Activated naive CD8-positive, alpha-beta T cell treated with anti-CD3 and anti-CD28 coated beads for 36 hours (primary cell): ENCODE results near the gene TEK. TPM values are rescaled to one million over a fixed set of nuclear protein-coding genes. Genes with fewer than 3 reads are reported as not detected.

Experiments
- DNase-seq: peaks from one replicate; pipeline ENCODE4 v3.0.0; 2021
- H3K27ac Mint-ChIP-seq: one replicate; pipeline ENCODE4 v1.8.0; 2022; ENCODE audit warnings: mild to moderate bottlenecking, moderate library complexity, mixed read lengths
- H3K27me3 Mint-ChIP-seq: one replicate; pipeline ENCODE4 v1.8.0; 2022; ENCODE audit warnings: mild to moderate bottlenecking, mixed read lengths
- H3K36me3 Mint-ChIP-seq: one replicate; pipeline ENCODE4 v1.8.0; 2021; ENCODE audit warnings: mild to moderate bottlenecking, mixed read lengths
- H3K4me1 Mint-ChIP-seq: one replicate; pipeline ENCODE4 v1.8.0; 2021; ENCODE audit warnings: mixed read lengths
- H3K4me3 Mint-ChIP-seq: one replicate; pipeline ENCODE4 v1.8.0; 2022; ENCODE audit warnings: mild to moderate bottlenecking, moderate library complexity, mixed read lengths
- H3K9me3 Mint-ChIP-seq: one replicate; pipeline ENCODE4 v1.8.0; 2022; ENCODE audit warnings: mixed read lengths
- total RNA-seq, 2 experiments: library from RNA; stranded (reverse); gene quantifications; one replicate each; pipeline ENCODE4 v1.2.3, GENCODE V29; 2021

TEK gene
- total RNA-seq, 2 experiments from 2014 or later, result not detected

DNA sequence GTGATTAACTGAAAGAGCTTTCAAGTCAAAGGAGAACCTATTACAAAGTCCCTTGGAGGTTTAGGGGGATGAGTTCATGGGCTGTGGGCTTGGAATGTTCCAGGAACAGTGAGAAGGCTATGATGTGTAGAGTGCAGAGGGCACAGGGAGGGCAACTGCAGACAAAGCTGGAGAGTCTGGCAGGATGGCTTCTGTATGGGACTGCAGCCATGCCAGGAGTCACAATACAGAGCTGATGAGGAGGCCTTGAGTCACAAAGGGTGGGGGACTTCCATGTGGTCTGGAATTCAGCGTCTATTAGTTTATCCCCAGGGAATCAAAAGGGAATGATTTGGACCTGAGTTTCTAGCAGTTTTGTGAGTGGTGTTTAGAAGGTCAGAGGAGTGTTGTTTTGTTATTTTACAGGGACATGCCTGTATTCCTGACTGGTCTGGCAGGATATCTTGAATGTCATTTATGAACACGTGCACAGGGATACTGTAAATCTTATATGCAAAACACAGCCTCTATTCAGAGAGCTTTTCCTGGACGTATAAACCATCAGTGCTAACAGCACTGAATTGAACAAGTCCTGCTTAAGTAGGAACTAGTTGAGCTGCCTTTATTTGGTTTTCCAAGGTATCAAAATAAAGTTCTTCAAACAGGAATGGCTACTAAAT is 14.3 kb upstream of the TEK start:
- no peak for DNase-seq
- Mint-ChIP-seq H3K36me3 (no peaks in the 10 kb centered on the region), H3K27ac (no peak overlapping the region), H3K27me3 (peaks cover 16% of the 10 kb centered on the region), H3K4me1 (peaks cover 4% of the 10 kb centered on the region), H3K9me3 (no peaks in the 10 kb centered on the region), H3K4me3 (no peak overlapping the region)

DNA sequence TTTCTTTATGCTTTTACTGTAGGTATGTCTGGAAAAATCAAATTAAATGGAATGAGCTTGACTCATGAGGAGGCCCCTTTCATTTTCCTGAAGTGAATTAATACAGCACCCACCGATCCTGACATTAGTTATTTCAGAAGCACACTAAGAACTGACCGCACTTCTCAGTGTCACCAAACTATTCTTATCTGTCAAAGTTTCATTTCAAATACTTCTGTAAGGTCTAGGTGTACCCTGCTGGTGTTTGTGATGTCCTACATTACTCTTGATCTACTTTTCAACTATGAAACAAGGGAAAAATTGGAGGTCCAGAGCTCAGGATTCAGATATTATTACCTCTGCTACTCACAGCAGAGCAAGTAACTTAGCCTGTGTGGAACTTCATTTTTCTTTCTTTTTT is 1.8 kb upstream of the TEK start:
- no peaks in the 10 kb centered on the region for H3K4me1 Mint-ChIP-seq
- H3K27ac Mint-ChIP-seq, result no peak overlapping the region
- no peaks in the 10 kb centered on the region for H3K36me3 Mint-ChIP-seq
- DNase-seq, result no peak
- H3K4me3 Mint-ChIP-seq, result no peak overlapping the region
- H3K27me3 Mint-ChIP-seq, result peaks cover 4% of the 10 kb centered on the region
- H3K9me3 Mint-ChIP-seq, result peaks cover 2% of the 10 kb centered on the region

DNA sequence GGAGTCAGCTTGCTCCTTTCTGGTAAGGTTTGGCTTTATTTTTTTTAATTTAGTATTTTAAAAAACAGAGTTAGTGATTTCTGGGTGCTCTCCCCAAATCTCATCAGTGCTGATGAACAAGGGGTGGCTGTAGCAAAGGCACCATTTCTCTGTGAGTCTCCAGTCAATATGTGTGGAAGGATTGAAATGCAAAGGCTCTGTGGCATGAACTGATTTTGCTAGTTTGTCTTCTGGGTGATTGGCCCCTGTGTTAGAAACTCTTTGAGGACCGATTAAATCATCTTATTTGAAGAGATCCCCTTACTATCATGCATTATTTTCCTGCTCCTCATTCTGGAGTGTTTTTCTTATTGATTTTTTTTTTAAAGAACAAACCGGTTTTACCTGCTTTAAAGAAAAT is 596 bp downstream of the TEK start:
- H3K4me3 Mint-ChIP-seq, result no peak overlapping the region
- H3K36me3 Mint-ChIP-seq, result no peaks in the 10 kb centered on the region
- H3K27me3 Mint-ChIP-seq, result peaks cover 4% of the 10 kb centered on the region
- no peak overlapping the region for H3K27ac Mint-ChIP-seq
- no peak for DNase-seq
- peaks cover 2% of the 10 kb centered on the region for H3K9me3 Mint-ChIP-seq
- no peaks in the 10 kb centered on the region for H3K4me1 Mint-ChIP-seq

DNA sequence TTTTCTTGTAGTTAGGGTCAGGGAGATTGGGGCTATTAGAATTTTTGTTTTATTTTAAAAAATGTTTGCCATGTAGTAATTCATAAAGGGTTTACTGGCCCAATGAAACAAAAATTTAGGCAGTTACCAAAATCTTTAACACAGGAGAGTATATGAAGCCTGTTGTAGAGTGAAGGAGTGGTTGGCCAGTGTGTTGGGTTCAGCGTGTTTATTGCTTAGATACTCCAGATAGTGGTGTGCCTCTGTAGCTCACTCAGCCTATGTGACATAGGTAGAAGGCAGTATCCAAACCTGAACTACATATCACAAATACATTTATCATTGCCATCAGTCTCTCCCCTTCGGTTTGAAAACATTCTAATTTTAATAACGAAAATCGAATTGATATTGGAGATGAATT is 1.2 kb downstream of the TEK start:
- Mint-ChIP-seq H3K4me1 (no peaks in the 10 kb centered on the region), H3K27me3 (peaks cover 4% of the 10 kb centered on the region), H3K27ac (no peak overlapping the region), H3K9me3 (peaks cover 2% of the 10 kb centered on the region), H3K4me3 (no peak overlapping the region), H3K36me3 (no peaks in the 10 kb centered on the region)
- no peak for DNase-seq

DNA sequence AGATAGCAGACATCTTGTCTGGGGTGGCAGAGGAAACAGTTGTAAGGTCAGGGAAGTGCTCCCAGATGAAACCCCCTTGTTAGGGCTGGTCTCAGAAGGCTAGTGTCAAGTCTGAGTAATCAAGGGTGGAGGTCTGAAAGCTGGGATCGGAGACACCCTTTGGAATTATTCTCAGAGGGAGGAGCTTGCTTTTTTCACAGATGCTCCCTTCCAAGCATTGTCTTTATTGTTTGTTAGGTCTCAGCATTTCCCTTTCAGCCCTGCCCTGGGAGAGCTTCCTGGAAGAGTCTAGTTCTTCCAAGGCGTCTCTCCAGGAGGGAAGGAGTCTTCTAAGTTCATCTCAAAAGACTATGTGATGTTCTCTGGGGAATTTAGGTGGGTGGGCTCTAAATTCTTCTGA is 3.2 kb downstream of the TEK start:
- H3K4me1 Mint-ChIP-seq, result no peaks in the 10 kb centered on the region
- H3K27me3 Mint-ChIP-seq, result peaks cover 7% of the 10 kb centered on the region
- no peaks in the 10 kb centered on the region for H3K9me3 Mint-ChIP-seq
- H3K27ac Mint-ChIP-seq, result no peak overlapping the region
- H3K36me3 Mint-ChIP-seq, result no peaks in the 10 kb centered on the region
- DNase-seq, result no peak
- H3K4me3 Mint-ChIP-seq, result no peak overlapping the region

DNA sequence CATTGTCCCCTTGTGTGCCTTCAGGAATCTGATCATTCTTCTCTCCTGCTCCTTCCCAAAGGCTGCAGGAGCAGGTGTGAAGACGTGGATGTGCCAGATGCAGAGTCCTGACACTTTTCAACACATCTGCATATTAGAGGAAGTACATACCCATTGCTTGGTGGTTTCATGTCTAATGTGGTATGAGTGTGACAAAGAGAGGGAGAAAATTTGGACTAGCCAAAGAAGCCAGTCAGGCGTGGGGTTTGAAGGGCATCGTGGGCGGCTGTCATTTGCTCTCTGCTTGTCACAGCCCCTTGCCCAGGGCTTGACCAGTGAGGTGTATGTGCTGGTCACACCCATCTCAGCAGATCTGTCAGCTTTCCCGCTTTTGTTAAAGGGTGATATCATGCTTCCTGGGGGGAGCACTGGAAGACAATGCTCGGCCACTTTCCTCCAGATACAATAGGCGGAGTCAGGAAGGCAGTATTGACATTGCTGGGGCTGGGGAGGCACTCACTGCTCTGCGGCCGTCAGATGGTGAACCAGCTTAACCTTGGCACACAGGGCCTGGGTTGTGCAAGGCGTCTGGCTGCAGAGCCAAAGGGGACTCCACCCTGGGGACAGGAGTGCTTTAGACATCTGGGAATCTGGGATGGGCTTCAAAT is 8.6 kb downstream of the TEK start:
- Mint-ChIP-seq H3K27ac (no peak overlapping the region), H3K27me3 (peaks cover 3% of the 10 kb centered on the region), H3K36me3 (no peaks in the 10 kb centered on the region), H3K9me3 (no peaks in the 10 kb centered on the region), H3K4me1 (no peaks in the 10 kb centered on the region), H3K4me3 (no peak overlapping the region)
- no peak for DNase-seq

DNA sequence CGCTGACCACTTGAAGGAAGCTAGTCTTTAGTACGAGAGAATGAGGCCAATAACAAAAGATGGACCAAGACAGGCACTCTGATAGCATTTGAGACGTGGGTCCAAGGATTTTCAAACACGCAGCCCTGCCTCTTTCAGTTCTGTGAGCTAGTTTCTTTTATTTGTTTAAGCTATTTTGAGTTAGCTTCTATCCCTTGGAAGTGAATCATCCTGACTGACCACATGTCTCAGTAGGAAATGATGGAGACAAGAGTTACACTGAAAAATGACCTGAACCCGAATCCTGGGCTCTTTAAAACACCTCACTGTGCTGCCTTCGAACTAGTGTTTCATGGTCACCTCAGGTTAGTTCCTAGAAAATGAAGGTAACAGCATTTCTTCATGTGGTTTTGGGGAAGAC is 9.9 kb downstream of the TEK start:
- H3K9me3 Mint-ChIP-seq, result no peaks in the 10 kb centered on the region
- no peaks in the 10 kb centered on the region for H3K4me1 Mint-ChIP-seq
- no peak overlapping the region for H3K4me3 Mint-ChIP-seq
- no peak overlapping the region for H3K27ac Mint-ChIP-seq
- H3K27me3 Mint-ChIP-seq, result peaks cover 3% of the 10 kb centered on the region
- no peaks in the 10 kb centered on the region for H3K36me3 Mint-ChIP-seq
- no peak for DNase-seq

DNA sequence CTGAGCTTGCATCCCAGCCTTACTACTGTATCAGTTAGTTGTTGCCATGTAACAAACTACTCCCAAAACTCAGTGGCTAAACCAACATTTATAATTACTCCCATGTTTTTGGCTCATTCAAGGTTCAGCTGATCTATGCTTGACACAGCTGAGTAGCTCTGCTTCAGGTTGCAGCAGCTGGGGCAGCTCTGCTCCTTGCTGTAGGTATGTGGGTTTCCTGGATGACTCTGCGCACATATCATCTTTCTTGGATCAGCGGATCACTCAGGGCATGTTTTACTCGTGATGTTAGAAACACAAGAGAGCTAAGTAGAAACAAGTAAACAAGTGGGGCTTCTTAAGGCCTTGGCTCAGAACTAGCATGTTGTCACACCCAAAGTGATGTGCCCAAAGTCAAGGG is 15.1 kb downstream of the TEK start:
- no peak for DNase-seq
- H3K9me3 Mint-ChIP-seq, result no peaks in the 10 kb centered on the region
- H3K36me3 Mint-ChIP-seq, result no peaks in the 10 kb centered on the region
- no peak overlapping the region for H3K27ac Mint-ChIP-seq
- H3K27me3 Mint-ChIP-seq, result no peaks in the 10 kb centered on the region
- H3K4me1 Mint-ChIP-seq, result no peaks in the 10 kb centered on the region
- no peak overlapping the region for H3K4me3 Mint-ChIP-seq

DNA sequence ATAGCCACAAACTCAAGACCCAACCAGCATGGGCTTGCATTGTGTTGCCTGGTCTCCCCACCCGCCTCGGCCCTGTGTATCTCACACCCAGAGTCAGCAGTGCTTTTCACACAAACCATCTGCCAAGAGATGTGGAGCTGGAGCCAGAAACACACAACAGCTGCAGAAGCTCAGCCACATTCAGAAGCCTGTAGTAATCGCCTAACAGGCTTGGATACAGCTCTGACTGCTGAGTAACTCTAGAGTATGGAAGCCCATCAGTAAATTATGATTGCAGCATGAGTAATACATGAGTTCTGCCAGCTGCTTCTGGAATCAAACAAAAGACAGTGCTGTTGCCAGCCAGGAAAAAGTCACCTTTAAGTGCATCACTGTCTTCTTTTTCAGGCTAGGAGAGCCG is 16.0 kb downstream of the TEK start:
- H3K9me3 Mint-ChIP-seq, result no peaks in the 10 kb centered on the region
- no peak overlapping the region for H3K27ac Mint-ChIP-seq
- no peaks in the 10 kb centered on the region for H3K36me3 Mint-ChIP-seq
- no peak overlapping the region for H3K4me3 Mint-ChIP-seq
- H3K4me1 Mint-ChIP-seq, result no peaks in the 10 kb centered on the region
- DNase-seq, result no peak
- H3K27me3 Mint-ChIP-seq, result no peaks in the 10 kb centered on the region

DNA sequence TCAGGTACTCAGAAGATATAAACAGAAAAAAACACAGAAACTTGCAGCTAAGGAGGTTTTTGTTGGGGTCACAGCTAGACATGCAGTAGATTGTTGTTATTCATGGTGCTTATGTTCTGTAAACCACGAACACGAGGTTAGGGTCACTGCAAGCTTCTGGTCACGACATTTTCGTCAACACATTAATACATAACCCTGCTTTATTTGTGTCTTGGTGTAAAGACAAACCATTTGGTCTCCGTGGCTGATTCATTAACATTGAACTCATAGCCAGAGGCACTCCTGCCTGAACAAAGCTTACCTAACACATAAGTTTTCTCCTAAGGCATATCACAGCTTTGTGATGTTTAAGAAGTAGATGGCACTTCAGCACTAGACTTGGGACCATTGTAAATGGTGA is 16.9 kb downstream of the TEK start:
- no peak for DNase-seq
- H3K27me3 Mint-ChIP-seq, result peaks cover 3% of the 10 kb centered on the region
- no peak overlapping the region for H3K4me3 Mint-ChIP-seq
- H3K36me3 Mint-ChIP-seq, result no peaks in the 10 kb centered on the region
- H3K27ac Mint-ChIP-seq, result no peak overlapping the region
- no peaks in the 10 kb centered on the region for H3K4me1 Mint-ChIP-seq
- H3K9me3 Mint-ChIP-seq, result no peaks in the 10 kb centered on the region

DNA sequence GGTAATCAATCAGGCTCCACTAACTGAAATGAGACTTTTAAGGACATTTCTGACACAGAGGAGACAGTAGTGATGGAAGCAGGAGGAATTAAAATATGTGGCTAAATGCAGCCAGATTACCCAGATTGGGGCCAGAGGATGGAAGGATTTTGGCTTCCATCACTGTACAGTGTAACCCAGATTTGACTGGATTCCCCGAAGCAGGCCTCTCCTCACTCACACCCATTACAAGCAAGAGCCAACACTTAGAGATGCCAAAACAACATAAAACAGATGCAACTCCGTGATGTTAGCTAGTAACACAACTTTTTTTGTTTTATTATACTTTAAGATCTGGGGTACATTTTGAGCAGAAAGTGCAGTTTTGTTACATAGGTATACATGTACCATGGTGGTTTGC is 17.6 kb downstream of the TEK start:
- Mint-ChIP-seq H3K9me3 (no peaks in the 10 kb centered on the region), H3K4me1 (no peaks in the 10 kb centered on the region), H3K27ac (no peak overlapping the region), H3K27me3 (peaks cover 3% of the 10 kb centered on the region), H3K36me3 (no peaks in the 10 kb centered on the region), H3K4me3 (no peak overlapping the region)
- no peak for DNase-seq

DNA sequence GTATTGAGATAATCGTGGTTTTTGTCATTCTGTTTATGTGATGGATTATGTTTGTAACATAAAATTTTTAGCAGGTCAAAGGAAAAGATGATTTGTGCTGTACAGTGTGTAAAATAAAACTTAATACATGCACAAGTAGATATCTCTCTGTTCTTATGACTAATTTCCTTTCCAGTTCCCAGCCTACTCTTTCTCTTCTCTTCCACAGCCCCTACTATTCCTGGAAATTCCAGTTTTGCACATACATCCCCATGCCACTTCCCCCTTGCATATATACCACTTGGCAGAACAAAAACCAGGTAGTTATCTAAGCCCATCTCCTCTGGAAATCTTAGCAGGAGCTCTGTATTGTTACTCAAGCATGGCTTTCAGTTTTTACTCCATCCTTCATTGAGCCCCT is 20.2 kb downstream of the TEK start:
- no peak overlapping the region for H3K4me3 Mint-ChIP-seq
- no peaks in the 10 kb centered on the region for H3K36me3 Mint-ChIP-seq
- no peaks in the 10 kb centered on the region for H3K4me1 Mint-ChIP-seq
- H3K9me3 Mint-ChIP-seq, result no peaks in the 10 kb centered on the region
- DNase-seq, result no peak
- H3K27me3 Mint-ChIP-seq, result peaks cover 3% of the 10 kb centered on the region
- no peak overlapping the region for H3K27ac Mint-ChIP-seq

DNA sequence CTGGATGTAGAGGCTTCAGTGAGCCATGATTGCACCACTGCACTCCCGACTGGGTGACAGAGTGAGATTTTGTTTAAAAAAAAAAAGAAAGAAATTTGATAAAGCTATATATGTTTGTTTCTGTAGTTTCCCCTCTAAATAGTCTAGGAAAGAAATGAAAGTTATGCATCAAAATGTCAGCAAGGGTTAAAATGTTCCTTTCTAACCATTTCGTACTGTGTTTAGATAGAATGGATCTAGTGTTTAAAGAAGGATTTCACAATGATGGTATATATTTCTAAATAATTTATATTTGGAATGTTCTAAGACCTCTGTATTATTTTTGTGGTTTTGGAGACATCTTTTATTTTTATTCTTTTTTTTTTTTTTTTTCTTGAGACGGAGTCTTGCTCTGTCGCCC is 22.7 kb downstream of the TEK start:
- DNase-seq, result no peak
- Mint-ChIP-seq H3K4me1 (no peaks in the 10 kb centered on the region), H3K9me3 (no peaks in the 10 kb centered on the region), H3K36me3 (no peaks in the 10 kb centered on the region), H3K4me3 (no peak overlapping the region), H3K27me3 (peaks cover 3% of the 10 kb centered on the region), H3K27ac (no peak overlapping the region)

DNA sequence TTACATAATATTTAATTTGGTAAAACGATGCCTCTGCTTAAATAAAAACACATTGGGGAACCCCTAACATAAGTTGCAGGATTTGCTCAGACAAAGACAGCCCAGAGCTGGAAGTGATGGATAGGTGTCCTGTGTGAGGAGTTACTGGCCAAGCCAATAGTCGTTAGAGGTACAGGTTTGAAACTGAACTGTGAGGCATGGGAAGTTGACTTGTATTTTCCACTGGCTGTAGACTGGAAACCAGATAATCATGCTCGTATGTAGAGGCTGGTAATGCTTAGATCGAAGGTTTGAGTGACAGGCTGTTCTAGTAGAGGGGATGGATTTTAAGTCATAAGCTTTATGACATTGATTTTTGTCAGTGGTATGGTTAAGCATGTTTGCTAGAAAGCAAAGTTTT is 24.8 kb downstream of the TEK start:
- no peak overlapping the region for H3K4me3 Mint-ChIP-seq
- H3K27me3 Mint-ChIP-seq, result peaks cover 5% of the 10 kb centered on the region
- H3K4me1 Mint-ChIP-seq, result no peaks in the 10 kb centered on the region
- H3K9me3 Mint-ChIP-seq, result peaks cover 4% of the 10 kb centered on the region
- no peak for DNase-seq
- no peaks in the 10 kb centered on the region for H3K36me3 Mint-ChIP-seq
- no peak overlapping the region for H3K27ac Mint-ChIP-seq

DNA sequence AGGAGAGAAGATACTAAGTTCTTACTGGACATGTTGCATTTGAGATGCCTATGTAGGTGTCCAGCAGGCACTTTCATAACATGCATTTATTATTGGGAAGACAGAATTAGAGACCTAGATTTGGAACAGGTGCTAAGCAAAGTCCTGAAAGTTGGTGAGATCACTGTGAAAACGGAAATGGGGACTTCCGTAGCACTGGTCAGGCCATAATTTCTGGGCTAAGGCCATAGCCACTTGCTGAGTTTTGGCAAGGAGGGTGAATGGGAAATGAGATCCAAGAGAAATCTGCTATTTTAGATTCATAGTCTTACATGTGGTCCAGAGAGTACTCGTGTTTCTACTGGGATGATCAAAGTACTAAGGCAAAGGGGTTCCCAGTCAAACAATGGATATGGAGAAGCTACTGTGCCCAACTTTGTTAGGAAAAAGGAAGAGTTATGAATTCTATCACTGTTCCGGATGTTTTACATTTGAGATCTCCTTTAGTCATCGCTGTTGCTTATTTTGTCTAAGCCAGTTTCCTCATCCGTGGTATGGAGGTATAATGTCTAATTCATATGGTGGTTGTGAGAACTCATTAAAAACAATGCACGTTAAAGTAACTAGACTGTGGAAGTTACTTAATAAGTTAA is 33.4 kb downstream of the TEK start:
- no peak for DNase-seq
- Mint-ChIP-seq H3K27ac (no peak overlapping the region), H3K4me1 (no peaks in the 10 kb centered on the region), H3K27me3 (peaks cover 11% of the 10 kb centered on the region), H3K9me3 (peaks cover 4% of the 10 kb centered on the region), H3K36me3 (no peaks in the 10 kb centered on the region), H3K4me3 (no peak overlapping the region)

DNA sequence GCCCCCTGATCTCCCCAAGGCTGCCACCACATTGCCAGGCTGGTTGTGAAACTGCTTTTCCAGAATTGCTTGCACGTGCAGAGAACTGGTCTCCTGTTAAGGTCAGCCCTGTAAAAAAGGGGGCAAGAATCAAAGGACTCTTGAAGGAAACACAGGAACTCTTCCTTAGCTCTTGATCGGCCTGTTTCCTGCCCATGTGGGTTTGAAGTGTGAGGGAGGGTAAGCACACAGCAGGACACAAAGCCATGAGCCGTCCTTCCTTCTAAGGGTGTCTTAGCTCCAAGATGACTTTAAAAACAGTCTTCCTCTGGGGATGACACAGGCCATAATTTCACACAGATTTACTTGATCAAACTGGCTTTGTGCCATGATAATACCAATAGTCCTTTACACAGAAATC is 36.1 kb downstream of the TEK start:
- Mint-ChIP-seq H3K4me1 (no peaks in the 10 kb centered on the region), H3K4me3 (no peak overlapping the region), H3K36me3 (no peaks in the 10 kb centered on the region), H3K27me3 (peaks cover 20% of the 10 kb centered on the region), H3K9me3 (no peaks in the 10 kb centered on the region), H3K27ac (no peak overlapping the region)
- DNase-seq, result no peak
